HFFc6 (cell line): ENCODE data around the gene DHFR. TPM values are rescaled to one million over a fixed set of nuclear protein-coding genes. Genes with fewer than 3 reads are reported as not detected.

Experiments
- DNase-seq: peaks from one replicate; pipeline ENCODE4 v3.0.0-alpha.2; 2018
- H3K27ac Mint-ChIP-seq: 2 replicates; pipeline ENCODE4 v1.8.0; 2020; ENCODE audit warnings: mild to moderate bottlenecking, mixed read lengths
- H3K27me3 Mint-ChIP-seq: 2 replicates; pipeline ENCODE4 v1.8.0; 2021; ENCODE audit warnings: mild to moderate bottlenecking, moderate library complexity, mixed read lengths; ENCODE audit not compliant: insufficient read depth
- H3K36me3 Mint-ChIP-seq: 2 replicates; pipeline ENCODE4 v1.8.0; 2021; ENCODE audit warnings: low read depth, mixed read lengths
- H3K4me1 Mint-ChIP-seq: 2 replicates; pipeline ENCODE4 v1.8.0; 2020; ENCODE audit warnings: low read depth, mixed read lengths
- H3K4me3 Mint-ChIP-seq: 2 replicates; pipeline ENCODE4 v1.8.0; 2020; ENCODE audit warnings: mild to moderate bottlenecking, moderate library complexity, mixed read lengths
- H3K9me3 Mint-ChIP-seq: 2 replicates; pipeline ENCODE4 v1.8.0; 2020; ENCODE audit warnings: mild to moderate bottlenecking, mixed read lengths
- CTCF ChIP-seq: fragments of 200-600 bp; sonication (generic); IDR thresholded peaks from 2 replicates; pipeline ENCODE4 v1.5.0; 2021; ENCODE audit warnings: antibody characterized with exemption, mild to moderate bottlenecking
- total RNA-seq, 6 experiments: library from RNA; stranded (reverse); fragmentation: NEBNext Ultra II Directional; extraction: Animal tissue kit (Norgen Biotek cat#: 25700); gene quantifications; 2 replicates in 1 of 6; 3 replicates in 5 of 6; pipeline ENCODE4 v1.2.3, GENCODE V29; 2021

The DHFR gene
- total RNA-seq, 6 experiments from 2014 or later, result 22.8 to 45.3 (median 38.6) TPM

- TF ChIP-seq CTCF, result no peak
- H3K4me3 Mint-ChIP-seq, result no peak overlapping the region
- peaks cover 11% of the 10 kb centered on the region; the same call in 1 of the 2 replicates for H3K4me1 Mint-ChIP-seq
- no peak for DNase-seq
- H3K27me3 Mint-ChIP-seq, result no peaks in the 10 kb centered on the region
- 0 out of 2 replicates have a peak, but pooled peaks cover under 1% of the 10 kb centered on the region for H3K36me3 Mint-ChIP-seq
- H3K9me3 Mint-ChIP-seq, result no peaks in the 10 kb centered on the region
- H3K27ac Mint-ChIP-seq, result no peak overlapping the region
Measured at GRCh38 chr5:80688648-80689420, 34.1 kb upstream of the DHFR start.

GRCh38 chr5:80686757-80687156 lies 32.0 kb upstream of the DHFR start:
- peaks cover 11% of the 10 kb centered on the region; the same call in 1 of the 2 replicates for H3K4me1 Mint-ChIP-seq
- H3K36me3 Mint-ChIP-seq, result peaks cover 16% of the 10 kb centered on the region
- no peak overlapping the region for H3K4me3 Mint-ChIP-seq
- H3K27me3 Mint-ChIP-seq, result no peaks in the 10 kb centered on the region
- H3K27ac Mint-ChIP-seq, result no peak overlapping the region
- peak; percentile 82 for TF ChIP-seq CTCF
- no peaks in the 10 kb centered on the region for H3K9me3 Mint-ChIP-seq
- DNase-seq, result peak; percentile 10

- Mint-ChIP-seq H3K27ac (no peak overlapping the region), H3K4me1 (no peaks in the 10 kb centered on the region), H3K27me3 (no peaks in the 10 kb centered on the region), H3K4me3 (no peak overlapping the region), H3K9me3 (no peaks in the 10 kb centered on the region), H3K36me3 (peaks cover 11% of the 10 kb centered on the region; the same call in 1 of the 2 replicates)
- TF ChIP-seq CTCF, result no peak
- DNase-seq, result no peak
Measured at GRCh38 chr5:80676706-80677105, 21.9 kb upstream of the DHFR start.

- H3K4me3 Mint-ChIP-seq, result no peak overlapping the region
- no peaks in the 10 kb centered on the region for H3K9me3 Mint-ChIP-seq
- peak; percentile 67 for DNase-seq
- peak; percentile 95 for TF ChIP-seq CTCF
- no peaks in the 10 kb centered on the region for H3K4me1 Mint-ChIP-seq
- H3K27ac Mint-ChIP-seq, result no peak overlapping the region
- peaks cover 10% of the 10 kb centered on the region; the same call in 1 of the 2 replicates for H3K36me3 Mint-ChIP-seq
- no peaks in the 10 kb centered on the region for H3K27me3 Mint-ChIP-seq
Measured at GRCh38 chr5:80672140-80672736, 17.5 kb upstream of the DHFR start.

GRCh38 chr5:80668016-80668969 lies 13.5 kb upstream of the DHFR start:
- TF ChIP-seq CTCF, result no peak
- no peak for DNase-seq
- no peaks in the 10 kb centered on the region for H3K27me3 Mint-ChIP-seq
- H3K36me3 Mint-ChIP-seq, result peaks cover 7% of the 10 kb centered on the region; the same call in 1 of the 2 replicates
- H3K4me3 Mint-ChIP-seq, result no peak overlapping the region
- H3K9me3 Mint-ChIP-seq, result no peaks in the 10 kb centered on the region
- no peaks in the 10 kb centered on the region for H3K4me1 Mint-ChIP-seq
- H3K27ac Mint-ChIP-seq, result no peak overlapping the region
